Right kidney (tissue), 9 donors: ENCODE data around the gene TMEM191C.
"Not testable (repeated sequence)": the region's sequence is repeated elsewhere in the genome, so short reads cannot be mapped to it uniquely, and the experiment has no call there.

Source experiments
- DNase-seq: peaks from one replicate; pipeline ENCODE4 v3.0.0-alpha.2; 2016
- long read RNA-seq, 8 donors: transcript quantifications; one replicate each; lab custom pipeline, GENCODE V29; 2026

TMEM191C gene
- long read RNA-seq, donor 1, result 0 reads
- long read RNA-seq, donor 2, result 0 reads
- long read RNA-seq, donor 3, result 0 reads
- long read RNA-seq, donor 4, partial matches to known transcripts, result 15 of 15 reads
- long read RNA-seq, donor 4, other reads (novel, unspliced or antisense), result 0 of 15 reads
- long read RNA-seq, donor 5, result 0 reads
- long read RNA-seq, donor 6, result 0 reads
- long read RNA-seq, donor 7, result 0 reads
- long read RNA-seq, donor 8, result 0 reads

DNA sequence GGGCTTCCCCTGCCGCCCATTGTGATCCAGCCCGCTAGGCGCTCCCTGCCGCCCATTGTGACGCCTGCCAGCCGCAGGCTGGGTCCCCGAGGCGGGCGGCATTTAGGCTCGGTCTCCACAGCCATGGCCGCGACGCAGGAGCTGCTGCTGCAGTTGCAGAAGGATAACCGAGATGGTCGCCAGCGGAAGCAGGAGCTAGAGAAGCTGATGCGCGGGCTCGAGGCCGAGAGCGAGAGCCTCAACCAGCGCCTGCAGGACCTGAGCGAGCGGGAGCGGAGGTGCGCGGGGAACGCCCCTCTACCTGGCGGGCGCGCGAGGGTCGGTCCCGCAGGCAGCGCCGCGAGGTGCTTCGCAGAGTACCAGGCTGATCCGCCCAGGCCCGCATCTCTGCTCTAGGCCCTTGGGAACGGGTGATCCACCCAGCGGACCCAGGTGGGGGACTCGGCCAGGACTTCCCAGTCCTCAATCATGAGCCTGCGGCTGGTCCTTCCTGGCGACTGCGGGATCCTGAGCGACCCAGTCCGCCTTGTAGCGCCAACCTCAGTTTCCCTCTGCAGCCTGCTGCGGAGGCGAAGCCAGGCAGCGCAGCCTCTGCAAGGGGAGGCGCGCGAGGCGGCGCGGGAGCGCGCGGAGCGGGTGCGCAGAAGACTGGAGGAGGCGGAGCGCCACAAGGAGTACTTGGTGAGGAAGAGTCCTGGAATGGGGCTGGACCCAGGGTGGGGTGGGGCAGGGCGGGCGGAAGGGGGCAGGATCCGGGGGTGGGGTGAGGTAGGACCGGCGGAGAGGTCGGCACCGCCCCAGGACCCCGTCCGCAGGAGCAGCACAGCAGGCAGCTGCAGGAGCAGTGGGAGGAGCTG lies at the start of gene TMEM191C:
TSS of gene TMEM191C (plus strand) at position 51 of the 857 bp plus-strand sequence. CDS start at position 124, 73 bp downstream.
- DNase-seq, result not testable (repeated sequence)

GRCh38 chr22:21417853-21418252 lies 49.3 kb upstream of the TMEM191C start:
- DNase-seq, result not testable (repeated sequence)

GRCh38 chr22:21418974-21419638 lies 48.1 kb upstream of the TMEM191C start:
- DNase-seq, result not testable (repeated sequence)

GRCh38 chr22:21420180-21420763 lies 46.9 kb upstream of the TMEM191C start:
- DNase-seq, result not testable (repeated sequence)

DNA sequence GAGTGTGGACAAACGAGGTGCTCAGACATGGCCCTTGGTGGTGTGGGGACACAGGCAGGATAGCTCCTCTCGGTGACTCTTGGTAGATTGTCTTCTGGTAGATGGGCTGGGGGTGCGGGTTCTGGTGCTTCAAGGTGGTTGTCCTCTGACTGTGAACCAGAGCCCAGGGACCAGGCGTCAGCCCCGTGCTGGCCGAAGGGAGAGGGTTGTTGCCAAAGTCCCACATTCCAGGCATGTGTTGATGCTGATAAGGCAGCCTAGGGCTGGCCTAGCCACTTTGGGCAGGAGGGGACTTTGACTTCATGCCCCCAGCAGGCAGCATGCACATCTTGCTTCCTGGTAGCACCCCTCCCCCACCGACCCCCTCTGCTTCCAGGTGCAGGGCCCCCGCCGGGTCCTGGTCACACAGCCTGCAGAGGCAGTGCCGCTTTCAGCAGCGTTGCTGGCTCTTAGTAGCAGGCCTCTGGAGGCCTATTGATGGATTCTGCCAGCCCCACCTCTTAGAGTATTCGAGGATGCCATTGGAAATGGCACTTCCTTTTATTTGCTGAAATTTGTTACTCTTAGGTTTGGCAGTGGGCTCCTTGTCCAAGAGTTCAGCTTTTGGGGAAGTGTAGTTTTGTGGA lies 43.0 kb upstream of the TMEM191C start:
- DNase-seq, result not testable (repeated sequence)

DNA sequence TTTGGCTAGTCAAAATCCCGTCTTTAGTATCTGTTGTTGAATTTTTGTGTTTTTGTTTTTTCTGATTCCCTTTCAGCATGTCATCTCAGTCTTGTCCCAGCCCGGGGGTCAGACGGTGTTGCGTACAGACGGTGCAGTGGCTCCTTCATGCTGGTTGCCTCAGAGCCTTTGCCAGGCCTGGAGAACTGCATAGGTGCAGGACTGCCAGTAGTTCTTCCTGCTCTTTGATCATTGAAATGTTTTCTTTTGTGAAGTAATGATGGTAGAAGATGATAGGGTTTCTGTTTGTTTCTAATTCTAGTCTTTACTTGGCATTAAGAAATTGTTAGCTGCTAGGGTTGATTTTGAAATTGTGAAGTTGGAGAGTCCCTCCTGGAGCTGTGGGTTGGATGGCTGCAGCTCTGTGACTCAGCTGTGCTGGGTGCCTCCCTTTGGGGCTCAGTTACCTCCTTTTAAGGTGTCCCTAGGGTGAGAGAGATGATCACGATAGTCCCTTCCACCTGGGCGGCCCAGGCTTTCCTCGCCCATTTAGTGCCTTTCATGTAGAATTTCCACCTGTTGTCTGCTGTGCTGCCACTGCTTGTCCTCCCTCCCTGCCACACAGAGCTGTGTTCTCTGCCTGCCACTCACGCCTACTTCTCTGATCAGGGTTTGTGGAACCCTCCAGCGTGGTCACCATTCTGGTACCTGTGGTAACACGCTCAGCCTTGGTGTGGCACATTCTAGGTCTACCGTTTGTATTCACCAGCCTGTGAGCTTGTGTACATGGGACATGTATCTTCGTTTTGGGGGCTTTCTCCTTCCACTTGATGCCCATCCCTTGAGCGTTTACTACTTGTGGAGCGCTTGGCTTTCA lies 32.6 kb upstream of the TMEM191C start:
- DNase-seq, result not testable (repeated sequence)

DNA sequence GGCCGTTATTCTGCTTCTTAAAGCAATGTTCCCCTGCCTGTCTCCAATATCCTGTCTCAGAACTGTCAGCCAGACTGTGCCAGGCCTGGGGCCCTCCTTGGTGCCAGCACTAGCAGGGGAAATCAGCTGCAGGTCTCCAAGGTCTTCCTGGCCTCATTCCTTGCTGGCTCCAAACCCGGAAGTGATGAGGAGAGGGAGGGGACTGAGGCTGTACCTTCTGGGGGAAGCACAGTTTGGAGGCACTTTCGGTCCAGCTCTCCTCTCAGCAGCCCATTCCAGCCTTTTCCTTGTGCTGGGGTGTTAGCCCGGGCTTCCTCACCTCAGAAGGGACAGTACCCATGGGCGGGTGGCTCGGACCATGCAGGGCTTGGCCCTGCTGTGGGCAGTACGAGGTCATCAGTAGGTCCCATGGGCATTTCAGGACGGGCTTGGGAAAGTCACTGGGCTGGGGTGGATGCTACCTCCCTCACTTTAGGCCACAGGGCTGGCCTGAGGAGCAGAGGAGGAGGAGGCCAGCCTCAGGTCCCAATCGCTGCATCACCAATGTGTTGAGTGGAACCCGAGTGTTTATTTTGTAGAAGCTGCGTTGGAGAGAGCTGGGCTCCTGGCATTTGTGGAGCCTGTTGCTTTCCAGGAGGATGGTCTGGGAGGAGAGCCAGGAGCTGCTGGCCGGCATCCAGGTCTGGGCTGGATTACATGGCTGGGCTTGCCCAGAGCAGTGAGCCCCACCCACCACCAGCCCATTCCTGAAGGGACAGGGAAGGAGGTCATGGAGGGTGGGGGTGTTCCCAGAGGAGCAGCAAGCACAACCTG lies 31.0 kb upstream of the TMEM191C start:
- DNase-seq, result not testable (repeated sequence)

GRCh38 chr22:21438013-21438412 lies 29.2 kb upstream of the TMEM191C start:
- not testable (repeated sequence) for DNase-seq

GRCh38 chr22:21440018-21440636 lies 27.1 kb upstream of the TMEM191C start:
- DNase-seq, result not testable (repeated sequence)

- not testable (repeated sequence) for DNase-seq
Measured at GRCh38 chr22:21440676-21441075, 26.5 kb upstream of the TMEM191C start.

DNA sequence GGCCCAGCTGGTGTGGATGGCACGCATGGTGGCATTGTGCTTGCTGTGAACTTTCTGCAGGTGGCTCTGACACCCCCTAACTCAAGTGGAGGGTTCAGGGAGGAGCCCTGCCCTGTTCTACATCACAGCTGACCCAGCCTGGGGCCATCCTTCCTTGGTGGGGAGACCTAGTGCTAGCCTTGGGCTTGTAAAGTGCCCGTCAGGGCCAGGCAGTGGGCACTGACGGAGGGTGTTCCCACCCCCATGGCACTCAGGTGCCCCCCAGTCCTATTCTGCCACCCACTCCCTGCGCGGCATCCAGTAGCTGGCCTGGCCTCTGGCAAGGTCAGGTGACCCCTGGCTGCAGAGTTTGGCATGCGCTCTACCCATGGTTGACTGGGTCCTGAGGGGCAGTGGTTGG lies 26.0 kb upstream of the TMEM191C start:
- DNase-seq, result not testable (repeated sequence)

DNA sequence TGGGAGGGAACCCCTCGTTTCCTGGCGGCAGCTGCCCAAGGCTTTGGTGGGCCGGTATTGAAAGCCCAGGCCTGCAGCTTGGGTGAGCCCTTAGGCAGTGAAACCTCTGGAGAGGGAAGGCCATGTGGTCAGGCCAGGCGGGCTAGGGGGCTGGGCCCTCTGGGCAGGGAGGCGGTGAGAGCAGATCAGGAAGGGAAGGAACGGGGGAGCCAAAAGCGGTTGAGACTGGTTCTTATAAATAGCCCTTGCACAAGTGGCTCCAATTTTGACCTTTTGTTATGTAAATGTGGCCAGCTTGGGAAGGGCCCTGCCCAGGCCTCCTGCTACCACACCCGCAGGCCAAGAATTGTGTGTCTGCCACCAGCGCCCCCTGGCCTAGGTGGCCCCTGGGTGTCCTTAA lies 25.1 kb upstream of the TMEM191C start:
- DNase-seq, result not testable (repeated sequence)

- not testable (repeated sequence) for DNase-seq
Measured at GRCh38 chr22:21442646-21443045, 24.5 kb upstream of the TMEM191C start.

DNA sequence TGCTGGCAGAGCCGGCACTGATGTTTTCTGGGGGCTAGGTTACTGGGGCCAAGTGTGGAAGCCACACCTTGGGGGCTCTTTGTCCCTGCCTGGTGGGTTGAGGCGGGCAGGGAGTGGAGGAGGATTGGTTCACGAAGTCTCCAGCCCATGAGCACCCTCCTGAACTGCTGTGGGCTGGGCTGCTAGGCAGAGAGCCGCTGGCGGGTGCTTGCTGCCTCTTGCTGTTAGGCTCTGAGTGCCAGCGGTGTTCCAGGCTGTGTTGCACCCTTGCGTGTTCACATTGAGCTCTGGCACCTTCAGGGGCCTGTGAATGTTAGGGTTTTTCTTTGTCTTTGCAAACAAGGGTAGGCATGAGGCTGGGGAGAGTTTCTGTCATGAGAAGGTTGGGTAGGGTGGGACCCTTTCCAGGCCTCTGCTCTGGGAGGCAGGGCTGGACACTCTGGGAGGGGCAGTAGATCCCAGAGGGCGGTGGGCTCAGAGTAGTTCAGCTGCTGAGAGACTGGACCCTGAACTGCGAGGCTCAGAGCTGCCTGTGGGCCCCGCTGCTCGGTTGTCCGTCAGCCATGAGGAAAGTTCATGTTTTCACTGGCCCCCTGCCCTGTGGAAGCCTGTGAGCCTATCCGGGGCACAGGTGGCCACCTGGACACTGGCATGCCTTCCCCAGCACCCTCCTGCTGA lies 24.0 kb upstream of the TMEM191C start:
- no peak for DNase-seq

DNA sequence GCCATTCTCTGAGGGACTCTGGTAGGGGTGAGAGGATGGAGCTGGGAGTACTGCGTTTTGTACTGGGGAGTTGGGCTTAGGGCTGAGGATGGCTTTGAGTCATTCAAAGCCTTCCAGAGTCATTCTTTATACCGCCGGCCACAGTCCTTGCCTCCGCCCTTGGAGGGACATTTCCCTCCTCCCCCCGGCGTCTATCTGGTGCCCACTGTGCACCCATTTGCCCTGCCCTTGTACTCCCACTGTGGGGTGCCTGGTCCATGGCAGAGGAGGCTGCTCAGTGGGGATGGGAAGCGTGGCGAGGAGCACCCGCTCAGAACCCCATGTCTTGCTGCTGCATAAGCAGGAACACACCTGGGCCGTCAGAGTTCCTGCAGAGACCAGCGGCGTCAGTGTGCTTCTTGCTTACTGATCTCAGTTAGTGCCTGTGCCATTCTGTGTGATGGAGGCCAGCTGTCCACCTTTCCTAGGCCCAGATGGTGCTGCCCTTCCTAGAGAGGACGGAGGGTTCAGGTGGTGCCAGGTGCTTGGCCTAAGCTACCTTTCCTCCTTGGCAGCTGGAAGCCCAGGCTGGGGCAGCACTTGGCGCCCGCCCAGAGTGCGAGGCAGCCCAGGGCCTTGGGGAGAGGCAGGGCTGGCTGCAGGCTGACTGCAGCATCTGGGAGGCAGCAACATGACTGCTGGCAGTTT lies 23.3 kb upstream of the TMEM191C start:
- DNase-seq, result no peak

- DNase-seq, result no peak
Measured at GRCh38 chr22:21444701-21445436, 22.3 kb upstream of the TMEM191C start.

GRCh38 chr22:21445437-21446127 lies 21.6 kb upstream of the TMEM191C start:
- DNase-seq, result no peak
